ENCODE data around the gene GOSR1.
"Not testable (repeated sequence)": the region's sequence is repeated elsewhere in the genome, so short reads cannot be mapped to it uniquely, and the experiment has no call there.

The GOSR1 gene

GRCh38 chr17:30477083-30477773, at the start of gene GOSR1:
GOSR1 (plus strand) TSS chr17:30477408; CDS start chr17:30477434, 26 bp downstream.
- peak within 1 kb of the TSS; percentile 76 for H3K27ac ChIP-seq (ENCODE audit: low read length)
- no peaks in the 10 kb centered on the region for H3K4me1 ChIP-seq (ENCODE audit: insufficient read depth, low read length)
- H3K4me3 ChIP-seq (ENCODE audit: low read length) = peak within 1 kb of the TSS; percentile 97
- peaks cover 30% of the 10 kb centered on the region for H3K36me3 ChIP-seq (ENCODE audit: insufficient read depth, low read depth, low read length)
- no peaks in the 10 kb centered on the region for H3K9me3 ChIP-seq (ENCODE audit: insufficient read depth, low read depth, low read length)
- peak within 1 kb of the TSS; percentile 98 for H3K9ac ChIP-seq (ENCODE audit: low read depth, low read length)
- no peaks in the 10 kb centered on the region for H3K27me3 ChIP-seq (ENCODE audit: insufficient read depth, low read length)

GRCh38 chr17:30427611-30428010, 49.6 kb upstream of the GOSR1 start:
- no peak overlapping the region for H3K27ac ChIP-seq (ENCODE audit: low read length)
- peaks cover 36% of the 10 kb centered on the region for H3K36me3 ChIP-seq (ENCODE audit: insufficient read depth, low read depth, low read length)

DNA sequence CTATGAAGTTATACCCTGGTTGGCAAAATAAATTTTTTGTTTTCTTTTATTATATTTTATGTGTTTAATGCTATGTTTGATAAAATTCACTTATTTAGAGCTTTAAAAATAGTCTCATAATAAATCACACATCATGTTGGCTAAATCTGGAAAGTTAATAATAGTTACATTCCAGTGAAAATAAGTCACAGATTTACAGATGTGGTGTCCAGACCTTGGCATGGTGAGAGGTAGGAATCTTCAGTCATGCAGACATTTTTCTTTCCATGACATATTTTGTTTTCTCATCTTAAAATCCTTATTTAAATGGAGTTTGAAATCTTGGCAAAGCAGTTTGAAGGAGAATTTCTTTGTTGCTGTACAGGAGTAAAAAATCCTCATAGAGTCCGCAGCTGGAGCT, 48.1 kb upstream of the GOSR1 start:
- H3K27me3 ChIP-seq (ENCODE audit: insufficient read depth, low read length) = no peaks in the 10 kb centered on the region
- H3K36me3 ChIP-seq (ENCODE audit: insufficient read depth, low read depth, low read length) = peaks cover 28% of the 10 kb centered on the region
- no peak overlapping the region for H3K9ac ChIP-seq (ENCODE audit: low read depth, low read length)
- H3K4me3 ChIP-seq (ENCODE audit: low read length) = no peak overlapping the region
- peaks cover 2% of the 10 kb centered on the region; the same call in 1 of the 2 replicates for H3K4me1 ChIP-seq (ENCODE audit: insufficient read depth, low read length)
- no peak overlapping the region for H3K27ac ChIP-seq (ENCODE audit: low read length)
- no peaks in the 10 kb centered on the region for H3K9me3 ChIP-seq (ENCODE audit: insufficient read depth, low read depth, low read length)

More at GRCh38 chr17:30427611-30428010, 49.6 kb upstream of the GOSR1 start:
- no peak overlapping the region for H3K9ac ChIP-seq (ENCODE audit: low read depth, low read length)
- H3K4me3 ChIP-seq (ENCODE audit: low read length) = no peak overlapping the region
- no peaks in the 10 kb centered on the region for H3K9me3 ChIP-seq (ENCODE audit: insufficient read depth, low read depth, low read length)
- peaks cover 6% of the 10 kb centered on the region; the same call in 1 of the 2 replicates for H3K4me1 ChIP-seq (ENCODE audit: insufficient read depth, low read length)
- no peaks in the 10 kb centered on the region for H3K27me3 ChIP-seq (ENCODE audit: insufficient read depth, low read length)

DNA sequence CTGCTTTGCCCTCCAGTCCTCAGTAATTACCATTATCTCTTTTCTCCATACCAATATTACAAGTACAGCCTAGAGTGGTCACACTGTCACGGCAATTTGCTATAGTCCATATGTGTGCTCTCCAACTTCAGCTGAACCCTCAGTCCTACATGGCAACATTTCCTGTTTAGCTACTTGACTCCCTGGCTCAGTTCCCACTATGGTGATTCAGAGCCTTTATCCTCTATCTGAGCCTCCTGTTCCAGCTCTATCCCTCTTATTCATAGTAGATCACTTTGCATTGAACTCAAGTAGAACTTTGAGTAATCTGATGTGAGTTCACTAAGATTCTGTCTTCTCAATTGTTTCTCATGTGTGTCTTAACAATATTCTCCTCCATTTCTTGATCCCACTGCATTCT, 43.7 kb upstream of the GOSR1 start:
- Histone ChIP-seq H3K4me1 (ENCODE audit: insufficient read depth, low read length) (no peaks in the 10 kb centered on the region), H3K36me3 (ENCODE audit: insufficient read depth, low read depth, low read length) (peaks cover 20% of the 10 kb centered on the region), H3K27me3 (ENCODE audit: insufficient read depth, low read length) (no peaks in the 10 kb centered on the region), H3K9me3 (ENCODE audit: insufficient read depth, low read depth, low read length) (no peaks in the 10 kb centered on the region), H3K4me3 (ENCODE audit: low read length) (no peak overlapping the region), H3K27ac (ENCODE audit: low read length) (no peak overlapping the region), H3K9ac (ENCODE audit: low read depth, low read length) (no peak overlapping the region)

DNA sequence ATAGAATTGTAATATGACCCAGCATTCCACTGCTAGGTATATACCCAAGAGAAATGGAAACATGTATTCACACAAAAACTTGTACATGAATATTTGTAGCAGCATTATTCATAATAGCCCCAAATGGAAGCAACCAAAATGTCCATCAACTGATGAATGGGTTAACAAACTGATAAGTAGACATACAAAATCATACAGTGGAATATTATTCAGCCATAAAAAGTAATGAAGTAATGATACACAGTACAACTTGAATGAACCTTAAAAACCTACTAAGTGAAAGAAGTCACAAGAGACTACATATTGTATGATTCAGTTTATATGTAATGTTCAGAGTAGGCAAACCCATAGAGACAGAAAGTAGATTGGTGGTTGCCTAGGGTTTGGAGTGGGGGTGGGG, 40.5 kb upstream of the GOSR1 start:
- Histone ChIP-seq H3K36me3 (ENCODE audit: insufficient read depth, low read depth, low read length) (peaks cover 20% of the 10 kb centered on the region), H3K9ac (ENCODE audit: low read depth, low read length) (no peak overlapping the region), H3K9me3 (ENCODE audit: insufficient read depth, low read depth, low read length) (no peaks in the 10 kb centered on the region), H3K4me3 (ENCODE audit: low read length) (no peak overlapping the region), H3K27me3 (ENCODE audit: insufficient read depth, low read length) (no peaks in the 10 kb centered on the region), H3K27ac (ENCODE audit: low read length) (no peak overlapping the region), H3K4me1 (ENCODE audit: insufficient read depth, low read length) (no peaks in the 10 kb centered on the region)

DNA sequence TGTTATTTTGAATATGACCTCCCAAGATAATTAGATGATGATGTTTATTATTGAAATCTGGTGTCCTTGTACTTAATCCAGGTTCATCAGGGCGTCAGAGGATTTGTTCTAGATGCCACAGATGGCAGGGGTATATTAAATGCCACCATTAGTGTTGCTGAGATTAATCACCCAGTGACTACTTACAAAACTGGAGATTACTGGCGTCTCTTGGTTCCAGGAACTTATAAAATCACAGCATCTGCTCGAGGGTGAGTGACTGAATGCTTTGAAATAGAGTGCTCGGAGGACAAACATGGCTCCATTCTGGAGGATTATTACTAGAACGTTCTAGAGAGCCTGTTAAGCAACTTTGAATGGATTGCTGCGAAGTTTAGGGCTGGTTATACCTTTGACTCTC, 33.5 kb upstream of the GOSR1 start:
- no peak overlapping the region for H3K9ac ChIP-seq (ENCODE audit: low read depth, low read length)
- H3K27me3 ChIP-seq (ENCODE audit: insufficient read depth, low read length) = no peaks in the 10 kb centered on the region
- H3K27ac ChIP-seq (ENCODE audit: low read length) = no peak overlapping the region
- H3K4me1 ChIP-seq (ENCODE audit: insufficient read depth, low read length) = no peaks in the 10 kb centered on the region
- no peak overlapping the region for H3K4me3 ChIP-seq (ENCODE audit: low read length)
- peaks cover 19% of the 10 kb centered on the region for H3K36me3 ChIP-seq (ENCODE audit: insufficient read depth, low read depth, low read length)
- H3K9me3 ChIP-seq (ENCODE audit: insufficient read depth, low read depth, low read length) = no peaks in the 10 kb centered on the region

- H3K27me3 ChIP-seq (ENCODE audit: insufficient read depth, low read length); H3K27ac ChIP-seq (ENCODE audit: low read length); H3K4me1 ChIP-seq (ENCODE audit: insufficient read depth, low read length); H3K4me3 ChIP-seq (ENCODE audit: low read length); H3K9ac ChIP-seq (ENCODE audit: low read depth, low read length); H3K9me3 ChIP-seq (ENCODE audit: insufficient read depth, low read depth, low read length): not testable (repeated sequence)
- peaks cover 28% of the 10 kb centered on the region for H3K36me3 ChIP-seq (ENCODE audit: insufficient read depth, low read depth, low read length)
Observed at GRCh38 chr17:30446640-30447039, 30.6 kb upstream of the GOSR1 start.

- H3K36me3 ChIP-seq (ENCODE audit: insufficient read depth, low read depth, low read length) = peaks cover 31% of the 10 kb centered on the region
- H3K4me1 ChIP-seq (ENCODE audit: insufficient read depth, low read length) = no peaks in the 10 kb centered on the region
- H3K27ac ChIP-seq (ENCODE audit: low read length) = no peak overlapping the region
- H3K4me3 ChIP-seq (ENCODE audit: low read length) = no peak overlapping the region
- no peaks in the 10 kb centered on the region for H3K9me3 ChIP-seq (ENCODE audit: insufficient read depth, low read depth, low read length)
- H3K9ac ChIP-seq (ENCODE audit: low read depth, low read length) = no peak overlapping the region
- no peaks in the 10 kb centered on the region for H3K27me3 ChIP-seq (ENCODE audit: insufficient read depth, low read length)
Observed at GRCh38 chr17:30449480-30449879, 27.7 kb upstream of the GOSR1 start.

GRCh38 chr17:30450125-30451027, 26.8 kb upstream of the GOSR1 start:
- no peak overlapping the region for H3K27ac ChIP-seq (ENCODE audit: low read length)
- H3K4me3 ChIP-seq (ENCODE audit: low read length) = no peak overlapping the region
- no peak overlapping the region for H3K9ac ChIP-seq (ENCODE audit: low read depth, low read length)
- no peaks in the 10 kb centered on the region for H3K27me3 ChIP-seq (ENCODE audit: insufficient read depth, low read length)
- peaks cover 36% of the 10 kb centered on the region for H3K36me3 ChIP-seq (ENCODE audit: insufficient read depth, low read depth, low read length)
- H3K9me3 ChIP-seq (ENCODE audit: insufficient read depth, low read depth, low read length) = no peaks in the 10 kb centered on the region
- H3K4me1 ChIP-seq (ENCODE audit: insufficient read depth, low read length) = no peaks in the 10 kb centered on the region

GRCh38 chr17:30454635-30455034, 22.6 kb upstream of the GOSR1 start:
- Histone ChIP-seq H3K27me3 (ENCODE audit: insufficient read depth, low read length) (no peaks in the 10 kb centered on the region), H3K4me3 (ENCODE audit: low read length) (no peak overlapping the region), H3K27ac (ENCODE audit: low read length) (no peak overlapping the region), H3K4me1 (ENCODE audit: insufficient read depth, low read length) (no peaks in the 10 kb centered on the region), H3K36me3 (ENCODE audit: insufficient read depth, low read depth, low read length) (peaks cover 42% of the 10 kb centered on the region), H3K9me3 (ENCODE audit: insufficient read depth, low read depth, low read length) (no peaks in the 10 kb centered on the region), H3K9ac (ENCODE audit: low read depth, low read length) (no peak overlapping the region)

DNA sequence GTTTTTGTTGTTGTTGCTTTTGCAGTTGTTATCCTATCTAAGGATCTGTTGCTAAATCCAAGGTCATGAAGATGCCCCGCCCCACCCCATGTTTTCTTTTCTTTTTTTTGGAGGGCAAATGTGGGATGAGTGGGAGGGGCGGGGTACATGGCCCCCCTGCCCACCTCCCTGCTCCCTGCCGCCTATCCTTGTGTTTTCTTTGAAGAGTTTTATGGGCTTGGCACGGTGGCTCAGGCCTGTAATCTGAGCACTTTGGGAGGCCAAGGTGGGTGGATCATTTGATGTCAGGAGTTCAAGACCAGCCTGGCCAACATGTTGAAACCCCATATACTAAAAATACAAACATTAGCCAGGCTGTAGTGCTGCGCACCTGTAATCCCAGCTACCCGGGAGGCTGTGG, 18.8 kb upstream of the GOSR1 start:
- H3K4me3 ChIP-seq (ENCODE audit: low read length) = no peak overlapping the region
- peaks cover 6% of the 10 kb centered on the region; the same call in 1 of the 2 replicates for H3K9me3 ChIP-seq (ENCODE audit: insufficient read depth, low read depth, low read length)
- no peaks in the 10 kb centered on the region for H3K27me3 ChIP-seq (ENCODE audit: insufficient read depth, low read length)
- H3K36me3 ChIP-seq (ENCODE audit: insufficient read depth, low read depth, low read length) = peaks cover 52% of the 10 kb centered on the region
- no peak overlapping the region for H3K9ac ChIP-seq (ENCODE audit: low read depth, low read length)
- H3K27ac ChIP-seq (ENCODE audit: low read length) = no peak overlapping the region
- no peaks in the 10 kb centered on the region for H3K4me1 ChIP-seq (ENCODE audit: insufficient read depth, low read length)
